Measurements from ENCODE around the gene SHISAL2B.
A peak's percentile ranks its signal among the peaks of the same experiment; 100 is the strongest.
"Not testable (repeated sequence)": the region's sequence is repeated elsewhere in the genome, so short reads cannot be mapped to it uniquely, and the experiment has no call there.

Gene SHISAL2B

GRCh38 chr5:64655596-64655995 lies 34.7 kb upstream of the SHISAL2B start:
- DNase-seq (ENCODE audit: low read depth): no peak
- no peak for TF ChIP-seq CTCF (conservative IDR thresholded peaks at IDR 0.05; ENCODE audit: control insufficient read depth, insufficient read depth, low read depth, low read length)
- H3K4me3 ChIP-seq (ENCODE audit: control insufficient read depth, low read depth, low read length): no peak overlapping the region

- no peak overlapping the region for H3K4me3 ChIP-seq (ENCODE audit: control insufficient read depth, low read depth, low read length)
- no peak for TF ChIP-seq CTCF (conservative IDR thresholded peaks at IDR 0.05; ENCODE audit: control insufficient read depth, insufficient read depth, low read depth, low read length)
- DNase-seq (ENCODE audit: low read depth): peak; percentile 4
Observed at GRCh38 chr5:64659289-64659688, 31.0 kb upstream of the SHISAL2B start.

- not testable (repeated sequence) for H3K4me3 ChIP-seq (ENCODE audit: control insufficient read depth, low read depth, low read length)
- DNase-seq (ENCODE audit: low read depth): peak; percentile 48
Observed at GRCh38 chr5:64663181-64663580, 27.1 kb upstream of the SHISAL2B start.

GRCh38 chr5:64665243-64665642 lies 25.1 kb upstream of the SHISAL2B start:
- DNase-seq (ENCODE audit: low read depth): no peak
- no peak for TF ChIP-seq CTCF (conservative IDR thresholded peaks at IDR 0.05; ENCODE audit: control insufficient read depth, insufficient read depth, low read depth, low read length)
- no peak overlapping the region for H3K4me3 ChIP-seq (ENCODE audit: control insufficient read depth, low read depth, low read length)

GRCh38 chr5:64666078-64666477 lies 24.2 kb upstream of the SHISAL2B start:
- TF ChIP-seq CTCF (conservative IDR thresholded peaks at IDR 0.05; ENCODE audit: control insufficient read depth, insufficient read depth, low read depth, low read length): no peak
- peak; percentile 51 for DNase-seq (ENCODE audit: low read depth)
- H3K4me3 ChIP-seq (ENCODE audit: control insufficient read depth, low read depth, low read length): no peak overlapping the region

GRCh38 chr5:64667068-64667467 lies 23.2 kb upstream of the SHISAL2B start:
- H3K4me3 ChIP-seq (ENCODE audit: control insufficient read depth, low read depth, low read length): no peak overlapping the region
- TF ChIP-seq CTCF (conservative IDR thresholded peaks at IDR 0.05; ENCODE audit: control insufficient read depth, insufficient read depth, low read depth, low read length): no peak
- DNase-seq (ENCODE audit: low read depth): no peak

GRCh38 chr5:64670277-64670676 lies 20.0 kb upstream of the SHISAL2B start:
- DNase-seq (ENCODE audit: low read depth): no peak
- H3K4me3 ChIP-seq (ENCODE audit: control insufficient read depth, low read depth, low read length): no peak overlapping the region
- TF ChIP-seq CTCF (conservative IDR thresholded peaks at IDR 0.05; ENCODE audit: control insufficient read depth, insufficient read depth, low read depth, low read length): no peak

Measured in fibroblast of mammary gland (primary cell).